SH-SY5Y (cell line): ENCODE measurements around the gene TSPYL4.

Source experiments
- GATA2 ChIP-seq: IDR thresholded peaks from 2 replicates; pipeline ENCODE4 v1.6.1; 2011; ENCODE audit warnings: mild to moderate bottlenecking, low read depth, low read length
- GATA3 ChIP-seq: IDR thresholded peaks from 2 replicates; pipeline ENCODE4 v1.6.1; 2011; ENCODE audit warnings: low read depth, mild to moderate bottlenecking, low read length, moderate library complexity

GRCh38 chr6:116300566-116300965, 46.7 kb upstream of the TSPYL4 start:
- TF ChIP-seq GATA3 (no peak), GATA2 (no peak)
